ENCODE data around the gene TMEM123. TPM values are rescaled to one million over a fixed set of nuclear protein-coding genes. Genes with fewer than 3 reads are reported as not detected.

Gene TMEM123
- total and polyA plus RNA-seq, 2 of the 8 experiments (the other 6 are each of a cell fraction or from before 2014, with no cell fraction given), result 75.5 to 80.1 TPM

DNA sequence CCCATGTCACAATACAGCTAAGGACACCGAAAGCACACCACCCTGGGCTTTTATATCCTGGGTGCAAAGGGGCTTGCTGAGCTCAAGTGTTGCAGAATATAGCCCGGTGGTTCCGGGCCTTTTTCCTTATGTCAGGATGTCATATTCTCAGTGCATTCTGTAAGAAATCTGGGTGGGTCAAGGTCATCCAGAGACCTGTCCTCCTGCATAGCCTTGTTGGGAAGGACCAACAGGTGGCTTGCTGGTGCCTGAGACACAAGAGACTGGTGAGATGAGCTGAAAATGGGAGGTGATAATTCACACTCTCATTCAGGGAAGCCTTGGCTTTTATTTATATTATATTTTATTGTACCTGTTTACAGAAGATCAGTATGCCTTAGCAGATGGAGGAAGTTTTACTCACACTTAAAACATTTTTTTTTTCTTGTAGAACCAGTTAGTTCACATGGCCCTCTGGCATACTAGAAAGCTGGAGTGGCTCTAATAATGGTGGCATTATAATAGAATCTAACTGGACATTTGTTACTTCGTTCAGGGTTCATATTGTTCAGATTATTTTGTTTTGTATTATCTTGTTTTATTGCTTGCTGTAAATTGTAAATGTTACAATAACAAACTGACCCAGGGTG, 14.6 kb upstream of the TMEM123 start (continued):
- TF ChIP-seq, protein P1, sequence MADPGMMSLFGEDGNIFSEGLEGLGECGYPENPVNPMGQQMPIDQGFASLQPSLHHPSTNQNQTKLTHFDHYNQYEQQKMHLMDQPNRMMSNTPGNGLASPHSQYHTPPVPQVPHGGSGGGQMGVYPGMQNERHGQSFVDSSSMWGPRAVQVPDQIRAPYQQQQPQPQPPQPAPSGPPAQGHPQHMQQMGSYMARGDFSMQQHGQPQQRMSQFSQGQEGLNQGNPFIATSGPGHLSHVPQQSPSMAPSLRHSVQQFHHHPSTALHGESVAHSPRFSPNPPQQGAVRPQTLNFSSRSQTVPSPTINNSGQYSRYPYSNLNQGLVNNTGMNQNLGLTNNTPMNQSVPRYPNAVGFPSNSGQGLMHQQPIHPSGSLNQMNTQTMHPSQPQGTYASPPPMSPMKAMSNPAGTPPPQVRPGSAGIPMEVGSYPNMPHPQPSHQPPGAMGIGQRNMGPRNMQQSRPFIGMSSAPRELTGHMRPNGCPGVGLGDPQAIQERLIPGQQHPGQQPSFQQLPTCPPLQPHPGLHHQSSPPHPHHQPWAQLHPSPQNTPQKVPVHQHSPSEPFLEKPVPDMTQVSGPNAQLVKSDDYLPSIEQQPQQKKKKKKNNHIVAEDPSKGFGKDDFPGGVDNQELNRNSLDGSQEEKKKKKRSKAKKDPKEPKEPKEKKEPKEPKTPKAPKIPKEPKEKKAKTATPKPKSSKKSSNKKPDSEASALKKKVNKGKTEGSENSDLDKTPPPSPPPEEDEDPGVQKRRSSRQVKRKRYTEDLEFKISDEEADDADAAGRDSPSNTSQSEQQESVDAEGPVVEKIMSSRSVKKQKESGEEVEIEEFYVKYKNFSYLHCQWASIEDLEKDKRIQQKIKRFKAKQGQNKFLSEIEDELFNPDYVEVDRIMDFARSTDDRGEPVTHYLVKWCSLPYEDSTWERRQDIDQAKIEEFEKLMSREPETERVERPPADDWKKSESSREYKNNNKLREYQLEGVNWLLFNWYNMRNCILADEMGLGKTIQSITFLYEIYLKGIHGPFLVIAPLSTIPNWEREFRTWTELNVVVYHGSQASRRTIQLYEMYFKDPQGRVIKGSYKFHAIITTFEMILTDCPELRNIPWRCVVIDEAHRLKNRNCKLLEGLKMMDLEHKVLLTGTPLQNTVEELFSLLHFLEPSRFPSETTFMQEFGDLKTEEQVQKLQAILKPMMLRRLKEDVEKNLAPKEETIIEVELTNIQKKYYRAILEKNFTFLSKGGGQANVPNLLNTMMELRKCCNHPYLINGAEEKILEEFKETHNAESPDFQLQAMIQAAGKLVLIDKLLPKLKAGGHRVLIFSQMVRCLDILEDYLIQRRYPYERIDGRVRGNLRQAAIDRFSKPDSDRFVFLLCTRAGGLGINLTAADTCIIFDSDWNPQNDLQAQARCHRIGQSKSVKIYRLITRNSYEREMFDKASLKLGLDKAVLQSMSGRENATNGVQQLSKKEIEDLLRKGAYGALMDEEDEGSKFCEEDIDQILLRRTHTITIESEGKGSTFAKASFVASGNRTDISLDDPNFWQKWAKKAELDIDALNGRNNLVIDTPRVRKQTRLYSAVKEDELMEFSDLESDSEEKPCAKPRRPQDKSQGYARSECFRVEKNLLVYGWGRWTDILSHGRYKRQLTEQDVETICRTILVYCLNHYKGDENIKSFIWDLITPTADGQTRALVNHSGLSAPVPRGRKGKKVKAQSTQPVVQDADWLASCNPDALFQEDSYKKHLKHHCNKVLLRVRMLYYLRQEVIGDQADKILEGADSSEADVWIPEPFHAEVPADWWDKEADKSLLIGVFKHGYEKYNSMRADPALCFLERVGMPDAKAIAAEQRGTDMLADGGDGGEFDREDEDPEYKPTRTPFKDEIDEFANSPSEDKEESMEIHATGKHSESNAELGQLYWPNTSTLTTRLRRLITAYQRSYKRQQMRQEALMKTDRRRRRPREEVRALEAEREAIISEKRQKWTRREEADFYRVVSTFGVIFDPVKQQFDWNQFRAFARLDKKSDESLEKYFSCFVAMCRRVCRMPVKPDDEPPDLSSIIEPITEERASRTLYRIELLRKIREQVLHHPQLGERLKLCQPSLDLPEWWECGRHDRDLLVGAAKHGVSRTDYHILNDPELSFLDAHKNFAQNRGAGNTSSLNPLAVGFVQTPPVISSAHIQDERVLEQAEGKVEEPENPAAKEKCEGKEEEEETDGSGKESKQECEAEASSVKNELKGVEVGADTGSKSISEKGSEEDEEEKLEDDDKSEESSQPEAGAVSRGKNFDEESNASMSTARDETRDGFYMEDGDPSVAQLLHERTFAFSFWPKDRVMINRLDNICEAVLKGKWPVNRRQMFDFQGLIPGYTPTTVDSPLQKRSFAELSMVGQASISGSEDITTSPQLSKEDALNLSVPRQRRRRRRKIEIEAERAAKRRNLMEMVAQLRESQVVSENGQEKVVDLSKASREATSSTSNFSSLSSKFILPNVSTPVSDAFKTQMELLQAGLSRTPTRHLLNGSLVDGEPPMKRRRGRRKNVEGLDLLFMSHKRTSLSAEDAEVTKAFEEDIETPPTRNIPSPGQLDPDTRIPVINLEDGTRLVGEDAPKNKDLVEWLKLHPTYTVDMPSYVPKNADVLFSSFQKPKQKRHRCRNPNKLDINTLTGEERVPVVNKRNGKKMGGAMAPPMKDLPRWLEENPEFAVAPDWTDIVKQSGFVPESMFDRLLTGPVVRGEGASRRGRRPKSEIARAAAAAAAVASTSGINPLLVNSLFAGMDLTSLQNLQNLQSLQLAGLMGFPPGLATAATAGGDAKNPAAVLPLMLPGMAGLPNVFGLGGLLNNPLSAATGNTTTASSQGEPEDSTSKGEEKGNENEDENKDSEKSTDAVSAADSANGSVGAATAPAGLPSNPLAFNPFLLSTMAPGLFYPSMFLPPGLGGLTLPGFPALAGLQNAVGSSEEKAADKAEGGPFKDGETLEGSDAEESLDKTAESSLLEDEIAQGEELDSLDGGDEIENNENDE (IDR thresholded peaks at IDR 0.05; ENCODE audit: insufficient replicate concordance, low read length), result no peak
- TF ChIP-seq GTF2F1 (IDR thresholded peaks at IDR 0.05; ENCODE audit: borderline replicate concordance, low read depth, low read length), result no peak
- TF ChIP-seq POLR2AphosphoS5 (IDR thresholded peaks at IDR 0.05; ENCODE audit: low read depth, low read length), result no peak
- TF ChIP-seq, protein P2, sequence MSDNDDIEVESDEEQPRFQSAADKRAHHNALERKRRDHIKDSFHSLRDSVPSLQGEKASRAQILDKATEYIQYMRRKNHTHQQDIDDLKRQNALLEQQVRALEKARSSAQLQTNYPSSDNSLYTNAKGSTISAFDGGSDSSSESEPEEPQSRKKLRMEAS (IDR thresholded peaks at IDR 0.05), result no peak
- no peak for TF ChIP-seq JUN (IDR thresholded peaks at IDR 0.05; ENCODE audit: low read depth, low read length)
- no peak for TF ChIP-seq BACH1 (IDR thresholded peaks at IDR 0.05; ENCODE audit: low read length)
- no peak for TF ChIP-seq CBX8 (IDR thresholded peaks at IDR 0.05; ENCODE audit: borderline replicate concordance, low read depth, low read length)
- TF ChIP-seq ATF2 (IDR thresholded peaks at IDR 0.05; ENCODE audit: low read length), result no peak
- no peak for TF ChIP-seq RBBP5 (IDR thresholded peaks at IDR 0.05; ENCODE audit: borderline replicate concordance, low read depth, low read length)
